ENCODE data around the gene SPNS1. TPM values are rescaled to one million over a fixed set of nuclear protein-coding genes. Genes with fewer than 3 reads are reported as not detected.

The SPNS1 gene
- total and polyA plus RNA-seq, 2 of the 8 experiments (the other 6 are each of a cell fraction or from before 2014, with no cell fraction given), result 48.8 to 66.9 TPM

- H3K79me1 ChIP-seq (ENCODE audit: low read depth, low read length), result no peaks in the 10 kb centered on the region
- no peak within 1 kb of the TSS for H3K56ac ChIP-seq (replicated peaks; ENCODE audit: insufficient read length, low read depth, low read length)
- no peak within 1 kb of the TSS for H3K4me2 ChIP-seq (ENCODE audit: insufficient read depth in 1 of 2, low read depth in 2 of 2, low read length in 2 of 2)
- no peak for FAIRE-seq
- H3K27ac ChIP-seq (ENCODE audit: low read depth, low read length), result no peak within 1 kb of the TSS
- 89% methylated on average over 6 of the region's 24 CpGs; no CpG with 5 or more reads in 1 of the 2 experiments for WGBS, 2 experiments (ENCODE audit: extremely low coverage in 1 of 2, insufficient coverage in 1 of 2, insufficient read length in 1 of 2, insufficient replicate concordance in 2 of 2, low coverage in 1 of 2, low lambda C conversion rate in 2 of 2, missing lambda C conversion rate in 1 of 2)
- peaks cover 5 to 7% of the 10 kb centered on the region in 2 experiments; a peak in 2 of 4 replicates for H3K9me3 ChIP-seq (ENCODE audit: insufficient read depth in 2 of 2, low read depth in 1 of 2, low read length in 1 of 2)
- no peaks in the 10 kb centered on the region for H3K23me2 ChIP-seq (ENCODE audit: low read depth, low read length)
- H3K4ac ChIP-seq (replicated peaks; ENCODE audit: insufficient read length, low read depth, low read length), result no peak within 1 kb of the TSS
- no peak within 1 kb of the TSS for H4K5ac ChIP-seq (ENCODE audit: insufficient read length, low read depth, low read length)
- CTCF ChIA-PET (ENCODE audit: partially characterized antibody), result interaction anchor here (0.9 to 4.0 kb wide), 3 partner anchors 11 to 118 kb away, joined by 3 to 14 read pairs (median 3); no protein-coding TSS in a partner anchor
- H3K9ac ChIP-seq (replicated peaks in 1 of 4; ENCODE audit: extremely low read depth in 1 of 4, low read depth in 3 of 4, low read length in 3 of 4), result no peak within 1 kb of the TSS
- H2BK20ac ChIP-seq (ENCODE audit: low read length), result no peak within 1 kb of the TSS
- no peak within 1 kb of the TSS for H3K14ac ChIP-seq (ENCODE audit: insufficient read length)
- no peak within 1 kb of the TSS for H2AK5ac ChIP-seq (ENCODE audit: low read depth, low read length)
- H3K4me1 ChIP-seq (replicated peaks in 1 of 4; ENCODE audit: control insufficient read depth in 3 of 4, insufficient read depth in 4 of 4, low read length in 3 of 4), result no peaks in the 10 kb centered on the region
- POLR2A ChIA-PET (ENCODE audit: partially characterized antibody), result interaction anchor here (1.2 kb wide), 1 partner anchor 10 kb away, joined by 5 read pairs; the partner anchor contains the start of gene SPNS1
- no peak for TF ChIP-seq BRCA1 (IDR thresholded peaks at IDR 0.05; ENCODE audit: low read depth, low read length)
- no peak for TF ChIP-seq CBX8 (IDR thresholded peaks at IDR 0.05; ENCODE audit: borderline replicate concordance, low read depth, low read length)
- no peak for TF ChIP-seq POLR2AphosphoS5 (IDR thresholded peaks at IDR 0.05; ENCODE audit: low read depth, low read length)
- no peak for TF ChIP-seq BACH1 (IDR thresholded peaks at IDR 0.05; ENCODE audit: low read length)
- no peak for TF ChIP-seq JUN (IDR thresholded peaks at IDR 0.05; ENCODE audit: low read depth, low read length)
- no peak for TF ChIP-seq SAP30 (IDR thresholded peaks at IDR 0.05; ENCODE audit: insufficient read depth, insufficient replicate concordance, low read length)
- no peak for TF ChIP-seq JUND (IDR thresholded peaks at IDR 0.05; ENCODE audit: low read length)
- TF ChIP-seq RAD21 (IDR thresholded peaks at IDR 0.05 in 1 of 2, conservative IDR thresholded peaks at IDR 0.05 in 1 of 2; ENCODE audit: low read depth in 2 of 2, low read length in 2 of 2), result no peak
- no peak for TF ChIP-seq CHD2 (IDR thresholded peaks at IDR 0.05; ENCODE audit: low read length)
- TF ChIP-seq EGR1 (IDR thresholded peaks at IDR 0.05; ENCODE audit: borderline replicate concordance, low read depth, low read length), result no peak
- TF ChIP-seq SP4 (IDR thresholded peaks at IDR 0.05; ENCODE audit: low read length), result no peak
- H2BK12ac ChIP-seq (ENCODE audit: low read depth, low read length), result no peak within 1 kb of the TSS
- H3K4me3 ChIP-seq (ENCODE audit: extremely low read depth in 1 of 4, insufficient read depth in 2 of 4, low read depth in 3 of 4, low read length in 4 of 4), result no peak within 1 kb of the TSS
- H3K23ac ChIP-seq (ENCODE audit: insufficient read length), result no peak within 1 kb of the TSS
- no peaks in the 10 kb centered on the region for H4K20me1 ChIP-seq (replicated peaks in 1 of 2; ENCODE audit: control insufficient read depth in 1 of 2, insufficient read depth in 2 of 2, low read length in 2 of 2)
- H2AFZ ChIP-seq (ENCODE audit: low read length), result no peak within 1 kb of the TSS
- DNase-seq (ENCODE audit: low read depth in 1 of 2, low spot score in 2 of 2), result no peak
- H3K79me2 ChIP-seq (ENCODE audit: control insufficient read depth in 1 of 2, insufficient read depth in 2 of 2, low read length in 2 of 2), result no peaks in the 10 kb centered on the region
- H3K27me3 ChIP-seq (replicated peaks in 1 of 4; ENCODE audit: control insufficient read depth in 3 of 4, extremely low read depth in 1 of 4, insufficient read depth in 3 of 4, low read length in 3 of 4), result no peaks in the 10 kb centered on the region
- H4K91ac ChIP-seq (replicated peaks; ENCODE audit: insufficient read length, low read length), result no peak within 1 kb of the TSS
- H4K8ac ChIP-seq (ENCODE audit: extremely low read depth, insufficient read depth, low read length), result peak within 1 kb of the TSS; percentile 68
- H3K36me3 ChIP-seq (ENCODE audit: control insufficient read depth in 2 of 4, insufficient read depth in 4 of 4, low read length in 3 of 4), result peaks cover 0 to 16% (median 4%) of the 10 kb centered on the region in 4 experiments; a peak in 4 of 8 replicates
- H3K18ac ChIP-seq (ENCODE audit: extremely low read depth, low read length), result no peak within 1 kb of the TSS
- no peak within 1 kb of the TSS for H2BK5ac ChIP-seq (ENCODE audit: low read depth, low read length)
- no peak within 1 kb of the TSS for H2BK120ac ChIP-seq (replicated peaks; ENCODE audit: low read depth, low read length)
- H2BK15ac ChIP-seq (ENCODE audit: low read length), result no peak within 1 kb of the TSS
These were observed 10.1 kb downstream of the SPNS1 start, which contains the start of gene LAT for GRCh38 chr16:28984619-28985135. TSS of gene LAT (plus strand) at chr16:28985052. CDS start at chr16:28985418, 366 bp downstream.

Measured in H1 (cell line).